IMR-90 (cell line): Measurements from ENCODE around the gene ZNF586. TPM values are rescaled to one million over a fixed set of nuclear protein-coding genes. Genes with fewer than 3 reads are reported as not detected.

Experiments
- ATAC-seq: fragments of 200-7000 bp; cut with Tn5 transposase; 2 replicates; pipeline ENCODE4 v1.9.1; 2020; ENCODE audit warnings: low read depth, mild to moderate bottlenecking, moderate library complexity
- Bru-seq: library from RNA; stranded (reverse); fragments of 400-500 nt; gene quantifications from one replicate; lab custom pipeline; 2021; lab: Mats Ljungman, UMichigan
- BruChase-seq, 2 experiments: library from RNA; stranded (reverse); fragments of 400-500 nt; gene quantifications; one replicate each; lab custom pipeline; 2021; lab: Mats Ljungman, UMichigan
- BruUV-seq: library from RNA; stranded (reverse); fragments of 400-500 nt; replicated peaks from 2 replicates; lab custom pipeline; 2021; lab: Mats Ljungman, UMichigan
- CTCF ChIA-PET: fragments of 300-600 bp; formaldehyde crosslinking; extraction: SDS; loops from one replicate; lab custom pipeline; 2021; ENCODE audit warnings: antibody characterized with exemption; lab: Yijun Ruan, JAX
- POLR2A ChIA-PET: fragments of 300-600 bp; sonication (Branson Sonifier 250); formaldehyde crosslinking; loops from one replicate; lab custom pipeline; 2022; ENCODE audit warnings: antibody characterized with exemption; ENCODE audit not compliant: unreplicated experiment; lab: Charles Lee
- DNase-seq: peaks from one replicate; pipeline ENCODE4 v3.0.0; 2013
- H2AFZ ChIP-seq: replicated peaks from 2 replicates; pipeline ENCODE3; 2013; ENCODE audit warnings: low read length, mild to moderate bottlenecking; ENCODE audit not compliant: poor library complexity
- H2AK5ac ChIP-seq: 2 replicates; pipeline ENCODE4 v1.6.1; 2013; ENCODE audit warnings: low read depth, low read length, inconsistent platforms
- H2AK9ac ChIP-seq: replicated peaks from 2 replicates; pipeline ENCODE3; 2013; ENCODE audit warnings: mild to moderate bottlenecking, low read depth, low read length, moderate library complexity; ENCODE audit not compliant: poor library complexity
- H2BK120ac ChIP-seq: 2 replicates; pipeline ENCODE4 v1.6.1; 2013; ENCODE audit warnings: low read depth, low read length, inconsistent platforms
- H2BK15ac ChIP-seq: 3 replicates; pipeline ENCODE4 v1.6.1; 2013; ENCODE audit warnings: low read depth, low read length, inconsistent platforms
- H2BK20ac ChIP-seq: 2 replicates; pipeline ENCODE4 v1.6.1; 2013; ENCODE audit warnings: low read depth, mild to moderate bottlenecking, inconsistent platforms, low read length, moderate library complexity
- H2BK5ac ChIP-seq: 2 replicates; pipeline ENCODE4 v1.6.1; 2013; ENCODE audit warnings: mild to moderate bottlenecking, low read depth, low read length, inconsistent platforms; ENCODE audit not compliant: poor library complexity, severe bottlenecking
- H3K14ac ChIP-seq: replicated peaks from 2 replicates; pipeline ENCODE4 v1.6.1; 2013; ENCODE audit warnings: low read depth, low read length, inconsistent platforms
- H3K18ac ChIP-seq: 2 replicates; pipeline ENCODE4 v1.6.1; 2013; ENCODE audit warnings: low read depth, low read length, control low read depth
- H3K23ac ChIP-seq: 2 replicates; pipeline ENCODE4 v1.6.1; 2013; ENCODE audit warnings: low read depth, low read length, inconsistent platforms
- H3K27ac ChIP-seq: 2 replicates; pipeline ENCODE4 v1.5.1; 2013; ENCODE audit warnings: mild to moderate bottlenecking, control low read depth, low read length; ENCODE audit not compliant: insufficient read depth
- H3K27me3 ChIP-seq: 2 replicates; pipeline ENCODE4 v1.6.1; 2013; ENCODE audit warnings: low read length; ENCODE audit not compliant: control insufficient read depth, insufficient read depth
- H3K36me3 ChIP-seq: 2 replicates; pipeline ENCODE4 v1.6.1; 2013; ENCODE audit warnings: low read length, mixed read lengths; ENCODE audit not compliant: control insufficient read depth, insufficient read depth
- H3K4ac ChIP-seq: 2 replicates; pipeline ENCODE4 v1.6.1; 2013; ENCODE audit warnings: low read depth, low read length, inconsistent platforms
- H3K4me1 ChIP-seq: 2 replicates; pipeline ENCODE4 v1.6.1; 2013; ENCODE audit warnings: low read length, mixed read lengths; ENCODE audit not compliant: control insufficient read depth, insufficient read depth
- H3K4me2 ChIP-seq: 2 replicates; pipeline ENCODE4 v1.6.1; 2013; ENCODE audit warnings: low read depth, mild to moderate bottlenecking, control low read depth, low read length, moderate library complexity
- H3K4me3 ChIP-seq: 2 replicates; pipeline ENCODE4 v1.5.1; 2013; ENCODE audit warnings: low read depth, mild to moderate bottlenecking, control low read depth, low read length, moderate library complexity; ENCODE audit not compliant: insufficient read depth
- H3K56ac ChIP-seq: 2 replicates; pipeline ENCODE4 v1.6.1; 2013; ENCODE audit warnings: low read length, inconsistent platforms; ENCODE audit not compliant: insufficient read depth; ENCODE audit errors: extremely low read depth
- H3K79me1 ChIP-seq, 2 experiments: 2 replicates each; pipeline ENCODE4 v1.6.1; 2013; ENCODE audit warnings: low read length in 2 of 2, inconsistent platforms in 1 of 2, low read depth in 1 of 2
- H3K9ac ChIP-seq: 2 replicates; pipeline ENCODE4 v1.6.1; 2013; ENCODE audit warnings: low read depth, low read length, control low read depth
- H3K9me1 ChIP-seq: 2 replicates; pipeline ENCODE4 v1.6.1; 2013; ENCODE audit warnings: low read length, inconsistent platforms; ENCODE audit not compliant: insufficient read depth
- H3K9me3 ChIP-seq: 2 replicates; pipeline ENCODE4 v1.6.1; 2013; ENCODE audit warnings: low read length; ENCODE audit not compliant: control insufficient read depth, insufficient read depth
- H4K20me1 ChIP-seq: 2 replicates; pipeline ENCODE4 v1.6.1; 2013; ENCODE audit warnings: low read length, inconsistent platforms; ENCODE audit not compliant: insufficient read depth
- H4K5ac ChIP-seq: 2 replicates; pipeline ENCODE4 v1.6.1; 2013; ENCODE audit warnings: mild to moderate bottlenecking, low read depth, low read length, control low read depth
- H4K8ac ChIP-seq, 2 experiments: 2 replicates each; pipeline ENCODE4 v1.6.1; 2013; ENCODE audit warnings: low read depth in 2 of 2, low read length in 2 of 2, control low read depth in 1 of 2, inconsistent platforms in 1 of 2
- H4K91ac ChIP-seq: 2 replicates; pipeline ENCODE4 v1.6.1; 2013; ENCODE audit warnings: low read depth, low read length, inconsistent platforms; ENCODE audit not compliant: insufficient read depth
- CTCF ChIP-seq: conservative IDR thresholded peaks from 2 replicates; pipeline ENCODE4 v1.5.1; 2012; ENCODE audit warnings: mild to moderate bottlenecking, low read depth, low read length, improper control_type of control experiment
- FOS ChIP-seq: fragments of 150-350 bp; IDR thresholded peaks from 2 replicates; pipeline ENCODE4 v1.6.1; 2016; ENCODE audit warnings: low read depth, low read length
- MAFK ChIP-seq: IDR thresholded peaks from 2 replicates; pipeline ENCODE4 v1.6.1; 2012; ENCODE audit warnings: low read depth, low read length, improper control_type of control experiment
- MAZ ChIP-seq: IDR thresholded peaks from 2 replicates; pipeline ENCODE4 v1.6.1; 2012; ENCODE audit warnings: low read depth, mild to moderate bottlenecking, low read length, improper control_type of control experiment, moderate library complexity, borderline replicate concordance
- MXI1 ChIP-seq: IDR thresholded peaks from 2 replicates; pipeline ENCODE4 v1.6.1; 2012; ENCODE audit warnings: low read depth, mild to moderate bottlenecking, low read length, moderate library complexity, borderline replicate concordance
- POLR2A ChIP-seq: IDR thresholded peaks from 2 replicates; pipeline ENCODE4 v1.6.1; 2012; ENCODE audit warnings: mild to moderate bottlenecking, low read depth, low read length
- RCOR1 ChIP-seq: IDR thresholded peaks from 2 replicates; pipeline ENCODE4 v1.6.1; 2012; ENCODE audit warnings: mild to moderate bottlenecking, low read length, improper control_type of control experiment; ENCODE audit not compliant: insufficient replicate concordance
- SMC3 ChIP-seq: fragments of 150-350 bp; IDR thresholded peaks from 2 replicates; pipeline ENCODE4 v1.6.1; 2016; ENCODE audit warnings: low read depth, mild to moderate bottlenecking, antibody characterized with exemption, low read length, moderate library complexity
- WGBS, 2 experiments: methylation state at CpG; one replicate each; pipeline versions ENCODE4 v1.1.5 to v1.1.7; 2013; ENCODE audit warnings: missing lambda C conversion rate in 2 of 2; ENCODE audit not compliant: insufficient read length in 1 of 2; ENCODE audit errors: extremely low coverage in 2 of 2; 5-methylcytosine and 5-hydroxymethylcytosine counted together
- dilution Hi-C: fragments of 300-500 bp; cut with HindIII; formaldehyde crosslinking; loops from one replicate; pipeline ENCODE4 v1.14.3; 2018; ENCODE audit warnings: low sequenced_read_pairs; ENCODE audit not compliant: unreplicated experiment
- in situ Hi-C: fragments of 300-500 bp; cut with MboI; formaldehyde crosslinking; loops from 3 replicates; pipeline ENCODE4 v1.14.3; 2019; ENCODE audit warnings: low sequenced_read_pairs, inconsistent platforms, mixed read lengths
- intact Hi-C: fragments of 100-400 bp; cut with micrococcal nuclease; formaldehyde crosslinking; loops from 2 replicates; pipeline ENCODE4 v1.10.0; 2022
- long read RNA-seq: library from polyadenylated mRNA; unstranded; transcript quantifications from one replicate; pipeline ENCODE4 v2.0.0, GENCODE V29; 2021; ENCODE audit not compliant: unreplicated experiment
- polyA plus RNA-seq, 3 experiments: library from polyadenylated mRNA; depleted of rRNA; stranded (reverse); fragments of >200 nt; gene quantifications; 2 replicates each; pipeline ENCODE4 v1.2.3, GENCODE V29; 2012; ENCODE audit warnings: low replicate concordance in 1 of 3
- total RNA-seq: library from RNA; depleted of rRNA; stranded (reverse); fragments of >200 nt; gene quantifications from 2 replicates; pipeline ENCODE4 v1.2.3, GENCODE V29; 2012; rRNA removed
- TF ChIP-seq, protein P1 (sequence below): fragments of 150-350 bp; IDR thresholded peaks from 2 replicates; pipeline ENCODE4 v1.6.1; 2017; ENCODE audit warnings: mild to moderate bottlenecking, antibody characterized with exemption, low read length, low read depth

The ZNF586 gene
- 17.2 and 18.6 TPM in 2 replicates for total RNA-seq
- 5.5 and 5.6 TPM in 2 replicates for polyA plus RNA-seq (2012; rRNA removed)
- polyA plus RNA-seq (2012; cell fraction: cytosol; rRNA removed), result 3.0 and 4.7 TPM in 2 replicates
- polyA plus RNA-seq (2012; cell fraction: nucleus; rRNA removed; ENCODE audit: low replicate concordance), result 3.6 and 7.9 TPM in 2 replicates
- Bru-seq, nascent RNA, result percentile 92 among the genes with signal in this experiment
- percentile 99 among the genes with signal in this experiment for BruChase-seq, experiment 1, labeled RNA remaining after a 6-hour chase
- BruChase-seq, experiment 2, labeled RNA remaining after a 2-hour chase, result percentile 98 among the genes with signal in this experiment
- long read RNA-seq, partial matches to known transcripts, result 2 of 5 reads
- long read RNA-seq, other reads (novel, unspliced or antisense), result 3 of 5 reads

GRCh38 chr19:57769345-57770131 is at the start of gene ZNF586:
Gene ZNF586, plus strand, starts transcription at chr19:57769676. Its CDS starts 167 bp downstream, at chr19:57769843.
- Histone ChIP-seq H3K4me2 (peak within 1 kb of the TSS; percentile 68), H3K79me1 (peaks cover 14 to 19% of the 10 kb centered on the region in 2 experiments), H2AK5ac (no peak within 1 kb of the TSS; the same call in 1 of the 2 replicates), H3K36me3 (peaks cover 14% of the 10 kb centered on the region), H3K23ac (0 out of 2 replicates have a peak within 1 kb of the TSS, but pooled peaks have one; percentile 0), H3K9ac (peak within 1 kb of the TSS; percentile 72), H2AFZ (peak within 1 kb of the TSS; percentile 91), H3K27me3 (no peaks in the 10 kb centered on the region), H3K56ac (no peak within 1 kb of the TSS), H3K9me1 (no peaks in the 10 kb centered on the region), H3K9me3 (peaks cover 3% of the 10 kb centered on the region; the same call in 1 of the 2 replicates), H2BK120ac (no peak within 1 kb of the TSS), H4K91ac (no peak within 1 kb of the TSS), H4K8ac (peak within 1 kb of the TSS; percentile 37 to 96; a peak in 2 of 4 replicates), H3K4me3 (peak within 1 kb of the TSS; percentile 74), H3K18ac (no peak within 1 kb of the TSS), H2BK20ac (no peak within 1 kb of the TSS), H3K4ac (0 out of 2 replicates have a peak within 1 kb of the TSS, but pooled peaks have one; percentile 29), H3K4me1 (0 out of 2 replicates have a peak, but pooled peaks cover 3% of the 10 kb centered on the region), H2BK5ac (peak within 1 kb of the TSS; percentile 29), H3K27ac (peak within 1 kb of the TSS; percentile 51), H4K5ac (peak within 1 kb of the TSS; percentile 46; the same call in 1 of the 2 replicates), H3K14ac (0 out of 2 replicates have a peak within 1 kb of the TSS, but pooled peaks have one; percentile 42), H4K20me1 (peaks cover under 1% of the 10 kb centered on the region; the same call in 1 of the 2 replicates), H2BK15ac (no peak within 1 kb of the TSS), H2AK9ac (peak within 1 kb of the TSS; percentile 59)
- intact Hi-C loops (no loop called here), dilution Hi-C loops (no loop called here), in situ Hi-C loops (no loop called here)
- 0 out of 2 replicates have a peak, but pooled peaks have one; percentile 18 for TF ChIP-seq MAFK
- TF ChIP-seq POLR2A, result peak; percentile 68; the same call in 1 of the 2 replicates
- no peak for TF ChIP-seq MAZ
- TF ChIP-seq RCOR1, result no peak
- TF ChIP-seq CTCF, result no peak
- TF ChIP-seq MXI1, result peak; percentile 78; the same call in 1 of the 2 replicates
- no peak for TF ChIP-seq SMC3
- TF ChIP-seq, protein P1, sequence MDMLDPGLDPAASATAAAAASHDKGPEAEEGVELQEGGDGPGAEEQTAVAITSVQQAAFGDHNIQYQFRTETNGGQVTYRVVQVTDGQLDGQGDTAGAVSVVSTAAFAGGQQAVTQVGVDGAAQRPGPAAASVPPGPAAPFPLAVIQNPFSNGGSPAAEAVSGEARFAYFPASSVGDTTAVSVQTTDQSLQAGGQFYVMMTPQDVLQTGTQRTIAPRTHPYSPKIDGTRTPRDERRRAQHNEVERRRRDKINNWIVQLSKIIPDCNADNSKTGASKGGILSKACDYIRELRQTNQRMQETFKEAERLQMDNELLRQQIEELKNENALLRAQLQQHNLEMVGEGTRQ, result peak; percentile 37; the same call in 1 of the 2 replicates
- no peak for TF ChIP-seq FOS
- DNase-seq (peak; percentile 93), ATAC-seq (peak; percentile 99)
- ChIA-PET CTCF (no interaction called here), POLR2A (interaction anchor here (0.7 kb wide), 1 partner anchor 13 kb away, joined by 4 read pairs; no protein-coding TSS in a partner anchor)
- no TSS peak for BruUV-seq
- WGBS, 2 experiments, result 2% methylated on average over 27 of the region's 61 CpGs; no CpG with 5 or more reads in 1 of the 2 experiments
